ENCODE data around the gene CETN3.
"Not testable (repeated sequence)": the region's sequence is repeated elsewhere in the genome, so short reads cannot be mapped to it uniquely, and the experiment has no call there.

Gene CETN3

DNA sequence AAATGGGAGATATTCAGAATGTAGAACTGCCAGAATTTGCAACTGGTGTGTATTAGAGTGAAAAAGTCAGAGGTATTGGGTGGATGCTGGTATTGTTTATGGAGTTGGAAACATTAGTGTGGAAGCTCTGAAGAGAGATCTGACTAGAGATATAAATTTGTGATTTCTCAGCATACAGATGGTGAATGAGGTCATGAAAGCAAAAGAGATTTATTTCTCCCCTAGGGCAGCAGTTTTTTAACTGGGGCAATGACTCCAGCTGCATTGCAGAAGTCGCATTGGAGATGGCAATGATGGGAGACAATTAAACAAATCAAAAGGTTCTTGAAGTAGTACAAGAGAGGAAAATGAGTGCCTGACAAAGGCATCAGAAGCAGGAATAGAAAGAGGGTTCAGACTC lies 64.9 kb downstream of the CETN3 start:
- Histone ChIP-seq H2AFZ (ENCODE audit: low read depth, low read length) (no peak overlapping the region), H3K4me3 (ENCODE audit: low read length) (no peak overlapping the region), H3K27me3 (ENCODE audit: insufficient read depth, low read length) (peaks cover 3% of the 10 kb centered on the region), H3K4me1 (ENCODE audit: insufficient read depth, low read length) (no peaks in the 10 kb centered on the region), H3K36me3 (ENCODE audit: insufficient read depth, low read length) (no peaks in the 10 kb centered on the region), H3K9me3 (ENCODE audit: low read length) (no peaks in the 10 kb centered on the region)

DNA sequence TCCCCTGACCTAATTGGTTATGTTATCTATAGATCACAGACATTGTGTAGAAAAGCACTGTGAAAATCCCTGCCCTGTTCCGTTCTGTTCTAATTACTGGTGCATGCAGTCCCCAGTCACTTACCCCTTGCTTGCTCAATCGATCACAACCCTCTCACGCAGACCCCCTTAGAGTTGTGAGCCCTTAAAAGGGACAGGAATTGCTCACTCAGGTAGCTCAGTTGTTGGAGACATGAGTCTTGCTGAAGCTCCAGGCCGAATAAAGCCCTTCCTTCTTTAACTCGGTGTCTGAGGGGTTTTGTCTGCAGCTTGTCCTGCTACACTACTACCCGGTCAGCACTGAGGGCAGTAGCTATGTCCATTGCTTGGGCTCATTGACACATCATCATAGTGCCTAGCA lies 65.8 kb downstream of the CETN3 start:
- not testable (repeated sequence) for H2AFZ ChIP-seq (ENCODE audit: low read depth, low read length); H3K27me3 ChIP-seq (ENCODE audit: insufficient read depth, low read length); H3K36me3 ChIP-seq (ENCODE audit: insufficient read depth, low read length); H3K4me3 ChIP-seq (ENCODE audit: low read length); H3K4me1 ChIP-seq (ENCODE audit: insufficient read depth, low read length); H3K9me3 ChIP-seq (ENCODE audit: low read length)

GRCh38 chr5:90342576-90342975 lies 67.0 kb downstream of the CETN3 start:
- Histone ChIP-seq H3K4me1 (ENCODE audit: insufficient read depth, low read length) (no peaks in the 10 kb centered on the region), H3K36me3 (ENCODE audit: insufficient read depth, low read length) (no peaks in the 10 kb centered on the region), H3K9me3 (ENCODE audit: low read length) (no peaks in the 10 kb centered on the region), H3K27me3 (ENCODE audit: insufficient read depth, low read length) (no peaks in the 10 kb centered on the region), H3K4me3 (ENCODE audit: low read length) (no peak overlapping the region), H2AFZ (ENCODE audit: low read depth, low read length) (no peak overlapping the region)
